ENCODE data around the gene TBPL1.
"Not testable (repeated sequence)": the region's sequence is repeated elsewhere in the genome, so short reads cannot be mapped to it uniquely, and the experiment has no call there.

TBPL1 gene

GRCh38 chr6:133977983-133978895 is 25.2 kb downstream of the TBPL1 start:
- TF ChIP-seq CTCF (IDR thresholded peaks at IDR 0.05; ENCODE audit: insufficient read depth, low read length, missing control alignments): no peak
- peak; percentile 33 for DNase-seq (ENCODE audit: low read depth, low spot score)
- H3K4me3 ChIP-seq (ENCODE audit: low read depth, low read length): no peak overlapping the region
- POLR2A ChIA-PET: interaction anchor here (1.1 kb wide), 1 partner anchor 13 kb away, joined by 5 read pairs; no protein-coding TSS in a partner anchor
- CTCF ChIA-PET: interaction anchor here (1.1 to 10.8 kb wide), 6 partner anchors 8 to 119 kb away, joined by 3 to 305 read pairs (median 38); no protein-coding TSS in a partner anchor

GRCh38 chr6:133978896-133979240 is 25.8 kb downstream of the TBPL1 start:
- POLR2A ChIA-PET: interaction anchor here (1.1 kb wide), 1 partner anchor 12 kb away, joined by 5 read pairs; no protein-coding TSS in a partner anchor
- CTCF ChIA-PET: interaction anchor here (0.9 to 10.8 kb wide), 7 partner anchors 9 to 118 kb away, joined by 3 to 305 read pairs (median 37); no protein-coding TSS in a partner anchor
- DNase-seq (ENCODE audit: low read depth, low spot score): no peak
- no peak overlapping the region for H3K4me3 ChIP-seq (ENCODE audit: low read depth, low read length)
- no peak for TF ChIP-seq CTCF (IDR thresholded peaks at IDR 0.05; ENCODE audit: insufficient read depth, low read length, missing control alignments)

- POLR2A ChIA-PET: interaction anchor here (1.1 kb wide), 1 partner anchor 12 kb away, joined by 5 read pairs; no protein-coding TSS in a partner anchor
- DNase-seq (ENCODE audit: low read depth, low spot score); H3K4me3 ChIP-seq (ENCODE audit: low read depth, low read length): not testable (repeated sequence)
- CTCF ChIA-PET: interaction anchor here (0.9 to 10.8 kb wide), 6 partner anchors 9 to 118 kb away, joined by 3 to 305 read pairs (median 23); no protein-coding TSS in a partner anchor
Observed at GRCh38 chr6:133979269-133979963, 26.4 kb downstream of the TBPL1 start.

GRCh38 chr6:133980168-133980567 is 27.1 kb downstream of the TBPL1 start:
- DNase-seq (ENCODE audit: low read depth, low spot score): no peak
- H3K4me3 ChIP-seq (ENCODE audit: low read depth, low read length): no peak overlapping the region
- CTCF ChIA-PET: interaction anchor here (2.0 to 10.8 kb wide), 2 partner anchors 10 to 81 kb away, joined by 9 to 305 read pairs; no protein-coding TSS in a partner anchor
- TF ChIP-seq CTCF (IDR thresholded peaks at IDR 0.05; ENCODE audit: insufficient read depth, low read length, missing control alignments): no peak
- POLR2A ChIA-PET: no interaction called here

GRCh38 chr6:133983099-133983939 is 30.3 kb downstream of the TBPL1 start:
- TF ChIP-seq CTCF (IDR thresholded peaks at IDR 0.05; ENCODE audit: insufficient read depth, low read length, missing control alignments): no peak
- CTCF ChIA-PET: interaction anchor here (1.3 to 11.4 kb wide), 7 partner anchors 7 to 114 kb away, joined by 3 to 305 read pairs (median 7); no protein-coding TSS in a partner anchor
- POLR2A ChIA-PET: no interaction called here
- H3K4me3 ChIP-seq (ENCODE audit: low read depth, low read length): no peak overlapping the region
- DNase-seq (ENCODE audit: low read depth, low spot score): peak; percentile 21

GRCh38 chr6:133985970-133986369 is 32.9 kb downstream of the TBPL1 start:
- H3K4me3 ChIP-seq (ENCODE audit: low read depth, low read length): no peak overlapping the region
- no peak for TF ChIP-seq CTCF (IDR thresholded peaks at IDR 0.05; ENCODE audit: insufficient read depth, low read length, missing control alignments)
- no peak for DNase-seq (ENCODE audit: low read depth, low spot score)
- ChIA-PET POLR2A (no interaction called here), CTCF (interaction anchor here (1.6 to 11.4 kb wide), 2 partner anchors 10 to 111 kb away, joined by 5 to 117 read pairs; no protein-coding TSS in a partner anchor)
